HG02571 (cell line): ENCODE measurements around the gene BHLHE23.
"Not testable (repeated sequence)": the region's sequence is repeated elsewhere in the genome, so short reads cannot be mapped to it uniquely, and the experiment has no call there.

Experiments used
- ATAC-seq: cut with Tn5 transposase; IDR thresholded peaks from one replicate; pipeline ENCODE4 v1.9.1; 2021; ENCODE audit warnings: mild to moderate bottlenecking, moderate library complexity; ENCODE audit not compliant: unreplicated experiment

The BHLHE23 gene

GRCh38 chr20:63043348-63044203 lies 36.8 kb upstream of the BHLHE23 start:
- no peak for ATAC-seq

DNA sequence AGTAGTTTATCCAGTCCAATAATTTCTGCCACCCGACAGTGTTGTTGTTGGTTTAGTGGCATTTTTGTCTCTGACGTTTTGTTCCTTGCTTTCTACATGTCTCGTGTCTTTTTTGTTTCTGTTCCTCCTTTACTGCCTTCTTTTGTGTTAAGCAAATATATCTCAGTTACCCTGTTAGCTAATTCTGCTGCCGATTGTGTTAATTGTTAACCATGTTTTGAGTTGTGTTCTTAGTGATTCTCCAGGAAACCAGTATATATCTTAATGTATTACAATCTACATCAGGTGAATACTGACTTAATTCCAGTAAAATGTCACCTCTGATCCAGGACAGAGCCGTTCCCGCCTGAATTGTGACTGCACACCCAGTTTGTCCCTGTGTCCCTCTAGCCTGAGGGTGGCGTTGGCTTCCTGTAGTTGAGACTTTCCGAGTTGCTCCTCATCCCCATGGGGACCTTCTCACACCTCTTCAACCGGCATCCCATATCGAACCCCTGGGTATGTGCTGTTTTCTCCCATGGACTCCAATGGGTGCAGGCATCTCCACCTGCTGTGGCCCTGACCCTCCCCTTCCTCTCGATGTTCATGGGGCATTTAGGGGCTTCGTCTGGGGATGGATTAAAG lies 35.8 kb upstream of the BHLHE23 start:
- no peak for ATAC-seq

DNA sequence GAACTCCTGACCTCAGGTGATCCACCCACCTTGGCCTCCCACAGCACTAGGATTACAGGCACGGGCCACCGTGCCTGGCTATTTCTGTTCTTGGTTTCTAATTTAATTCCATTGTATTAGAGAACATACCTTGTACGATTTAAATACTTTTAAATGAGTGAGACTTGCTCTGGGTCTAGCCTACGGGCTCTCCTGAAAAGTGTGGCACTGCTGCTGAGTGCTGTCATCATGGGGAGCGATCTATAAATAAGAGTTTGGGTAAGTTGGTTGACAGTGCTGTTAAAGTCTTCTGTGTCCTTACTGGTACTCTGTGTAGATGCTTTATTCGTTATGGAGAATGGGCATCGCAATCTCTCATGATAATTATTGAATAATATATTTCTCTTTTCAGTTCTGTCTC lies 35.0 kb upstream of the BHLHE23 start:
- ATAC-seq = no peak

DNA sequence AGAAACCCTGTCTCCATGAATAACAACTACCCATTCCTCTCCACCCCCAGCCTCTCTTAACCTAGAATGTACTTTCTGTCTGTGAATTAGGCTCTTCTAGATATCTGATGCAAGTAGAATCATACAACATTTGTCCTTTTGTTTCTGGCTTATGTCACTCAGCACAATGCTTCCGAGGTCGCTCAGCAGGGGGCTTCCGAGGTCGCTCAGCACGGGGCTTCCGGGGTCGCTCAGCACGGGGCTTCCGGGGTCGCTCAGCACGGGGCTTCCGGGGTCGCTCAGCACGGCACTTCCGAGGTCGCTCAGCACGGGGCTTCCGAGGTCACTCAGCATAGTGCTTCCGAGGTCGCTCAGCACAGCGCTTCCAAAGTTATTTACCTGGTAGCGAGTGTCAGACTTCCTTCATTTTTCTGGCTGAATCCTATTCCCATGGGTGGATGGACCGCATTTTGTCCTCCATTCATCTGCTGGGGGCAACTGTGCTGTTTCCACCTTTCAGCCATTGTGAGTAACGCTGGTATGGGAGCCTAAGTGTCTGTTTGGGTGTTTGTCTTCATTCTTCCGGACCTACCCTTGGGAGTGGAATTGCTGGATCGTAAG lies 31.0 kb upstream of the BHLHE23 start:
- no peak for ATAC-seq

GRCh38 chr20:63036291-63036690 lies 29.5 kb upstream of the BHLHE23 start:
- no peak for ATAC-seq

GRCh38 chr20:63035603-63036185 lies 28.9 kb upstream of the BHLHE23 start:
- no peak for ATAC-seq

GRCh38 chr20:63034710-63035602 lies 28.2 kb upstream of the BHLHE23 start:
- not testable (repeated sequence) for ATAC-seq

DNA sequence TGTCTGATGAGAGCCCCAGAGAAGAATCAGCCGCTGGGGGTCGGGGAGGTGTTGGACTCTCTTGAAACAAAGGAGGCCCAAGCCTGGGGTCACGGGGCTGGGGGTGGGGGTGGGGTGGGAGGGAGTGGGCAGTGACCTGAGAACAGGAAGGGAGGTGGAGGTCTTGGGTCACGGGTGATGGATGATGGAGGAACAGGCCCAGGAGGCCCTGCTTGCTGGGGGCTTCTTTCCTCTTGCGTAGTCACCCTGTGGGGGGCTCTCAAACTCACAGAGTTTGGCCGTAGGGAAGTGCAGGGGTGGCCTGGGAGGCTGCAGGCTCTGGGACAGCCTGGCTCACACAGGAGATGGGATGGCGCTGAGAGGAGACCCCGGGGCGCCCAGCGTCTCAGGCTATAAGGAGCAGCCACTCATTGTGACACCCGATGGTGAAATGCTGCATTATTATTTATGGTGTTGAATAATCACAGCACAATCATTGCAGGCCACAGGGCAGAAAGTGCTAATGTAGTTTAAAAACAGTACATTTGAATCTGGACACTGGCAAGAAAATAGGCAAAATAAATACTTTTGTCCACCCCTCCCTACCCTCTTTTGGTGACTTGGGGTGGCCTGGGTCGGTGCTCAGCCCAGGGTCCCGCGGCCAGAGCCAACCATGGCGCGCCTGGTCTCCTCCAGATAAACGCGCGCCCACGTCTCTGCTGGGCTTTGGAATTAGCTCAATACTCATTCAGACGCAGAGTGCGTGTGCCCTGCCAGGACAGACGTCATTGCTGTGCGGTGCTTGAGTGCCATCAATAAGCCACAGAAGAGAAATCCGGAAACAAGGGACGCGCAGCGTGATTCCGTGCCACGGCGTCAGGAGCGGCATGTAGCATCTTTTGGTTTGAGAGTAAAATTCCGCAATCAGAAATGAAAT lies 27.3 kb upstream of the BHLHE23 start:
- no peak for ATAC-seq

GRCh38 chr20:63032861-63033793 lies 26.4 kb upstream of the BHLHE23 start:
- no peak for ATAC-seq

DNA sequence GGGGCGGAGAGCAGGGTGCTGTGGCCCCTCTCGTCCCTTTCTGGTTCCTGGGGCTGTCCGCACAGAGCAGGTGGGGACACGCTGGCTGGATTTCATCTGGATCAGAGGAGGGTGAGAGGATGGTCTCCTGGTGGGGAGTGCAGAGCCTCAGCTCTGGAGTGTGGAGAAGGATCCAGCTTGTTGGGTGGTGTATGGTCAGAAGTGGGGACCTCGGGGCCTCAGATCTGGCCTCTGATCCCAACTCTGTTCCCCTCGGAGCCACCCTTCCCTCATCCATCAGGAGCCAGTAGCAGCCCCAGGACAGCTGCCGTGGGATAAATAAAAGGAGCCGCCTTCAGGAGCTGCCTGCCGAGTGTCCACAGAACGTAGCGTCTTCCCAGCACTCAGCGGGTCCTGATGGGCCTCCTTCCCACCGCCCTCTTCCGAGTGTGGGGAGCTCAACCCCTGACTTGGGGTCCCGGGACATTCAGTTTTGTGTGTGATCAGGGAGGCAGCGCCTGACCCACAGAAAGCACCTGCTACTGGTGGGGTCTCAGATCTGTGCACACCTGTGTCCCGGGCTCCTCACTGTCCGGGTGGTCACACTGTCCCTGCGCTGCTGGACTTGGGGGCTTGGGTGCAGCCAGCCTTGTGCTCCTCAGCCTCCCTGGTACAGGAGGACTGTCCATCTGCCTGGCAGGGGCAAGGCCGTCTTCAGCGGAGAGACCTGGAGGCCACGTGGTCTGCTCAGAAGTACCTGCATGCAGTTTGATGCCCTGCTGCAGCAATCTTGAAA lies 25.4 kb upstream of the BHLHE23 start:
- no peak for ATAC-seq

- no peak for ATAC-seq
Measured at GRCh38 chr20:63031251-63032014, 24.7 kb upstream of the BHLHE23 start.

DNA sequence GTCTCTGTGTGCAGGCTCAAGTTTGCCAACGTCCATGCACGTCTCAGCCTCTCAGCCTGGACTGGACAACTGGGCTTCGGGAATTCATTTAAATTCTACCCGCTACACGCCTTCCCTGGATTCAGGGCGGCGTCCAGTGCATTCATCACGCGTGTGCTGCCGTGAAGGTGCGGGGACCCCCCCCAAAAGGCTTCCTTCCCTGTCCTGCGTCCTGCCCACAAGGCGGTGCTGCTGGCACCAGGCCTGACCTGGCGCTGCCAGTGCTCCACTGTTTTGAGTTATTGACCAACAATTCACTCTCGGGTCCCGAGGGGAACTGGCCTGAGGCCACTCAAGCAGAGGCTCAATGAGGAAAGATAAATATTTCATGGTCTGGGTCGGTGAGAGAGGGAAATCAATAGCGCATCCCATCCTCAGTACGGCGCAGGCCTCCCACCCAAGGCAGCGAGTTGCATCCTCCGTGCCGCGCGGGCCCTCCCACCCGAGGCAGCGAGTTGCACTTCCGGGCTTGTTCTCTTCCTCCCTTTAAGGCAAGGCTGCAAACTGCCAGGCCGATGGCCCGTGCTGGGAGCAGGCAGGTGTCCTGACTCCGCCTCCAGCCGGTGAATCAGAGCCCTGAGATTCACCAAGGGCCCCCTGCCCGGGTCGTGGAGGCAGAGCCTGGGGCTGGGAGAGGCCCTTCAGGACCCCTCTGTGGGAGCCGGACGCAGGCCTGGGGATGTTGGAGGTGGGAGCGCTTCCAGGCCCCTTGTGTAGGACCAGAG lies 22.8 kb upstream of the BHLHE23 start:
- ATAC-seq = no peak

DNA sequence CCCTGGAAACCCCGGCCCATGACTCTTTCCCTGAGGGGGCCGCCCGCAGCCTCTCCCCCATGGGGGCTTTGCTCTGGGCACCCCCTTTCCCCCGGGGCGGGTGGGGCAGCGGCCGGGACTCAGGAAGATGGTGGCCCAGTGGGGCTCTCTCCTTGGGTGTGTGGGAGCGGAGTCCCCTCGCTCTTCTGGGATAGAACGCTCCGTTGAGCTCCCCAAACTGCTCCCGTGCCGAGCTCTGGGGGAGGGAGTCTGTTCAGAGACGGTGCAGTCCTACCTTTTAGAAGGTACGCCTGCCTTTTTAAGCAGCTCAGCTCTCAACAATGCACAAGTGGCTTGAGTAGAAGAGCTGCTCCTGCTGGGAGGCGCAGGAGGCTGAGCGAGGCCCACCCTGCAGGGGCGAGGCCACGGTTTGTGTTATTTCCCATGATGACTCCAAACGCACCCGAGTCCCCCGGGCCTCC lies 21.7 kb upstream of the BHLHE23 start:
- ATAC-seq = no peak

- ATAC-seq = no peak
Measured at GRCh38 chr20:63027922-63028389, 21.2 kb upstream of the BHLHE23 start.

DNA sequence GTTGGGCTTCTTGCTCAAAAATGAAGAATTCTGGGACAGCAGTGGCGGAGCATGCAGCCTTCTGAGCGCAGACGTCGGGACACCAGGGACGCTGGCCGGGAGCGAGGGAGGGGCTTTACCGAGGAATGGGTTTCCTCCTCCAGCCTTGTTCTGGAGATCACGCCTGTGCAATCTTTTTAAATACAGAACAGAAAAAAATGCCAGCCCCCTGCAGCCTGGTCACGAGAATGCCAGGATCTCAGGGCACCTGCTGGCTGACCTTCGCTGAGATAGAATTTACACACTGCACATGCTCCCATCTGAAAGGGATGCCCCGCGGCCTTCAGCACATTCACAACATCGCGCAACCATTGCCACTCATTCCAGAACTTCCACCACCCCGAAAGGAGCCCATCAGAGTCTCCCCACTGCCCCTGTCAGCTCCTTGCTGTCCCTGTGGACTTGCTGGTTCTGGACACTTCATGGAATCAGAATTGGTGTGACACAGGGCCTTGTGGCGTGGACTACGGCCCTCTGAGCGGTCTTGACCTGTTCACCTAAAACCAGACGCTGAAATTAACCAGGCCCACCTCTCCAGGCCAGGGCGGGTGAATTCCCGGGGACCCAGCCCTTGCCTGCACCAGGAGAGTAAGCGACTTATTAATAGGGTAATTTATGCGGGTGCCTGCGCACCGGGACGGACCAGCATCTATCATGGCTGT lies 20.6 kb upstream of the BHLHE23 start:
- ATAC-seq = no peak
